Embryonic facial prominence (tissue), 1 donor: ENCODE data around the gene SPAG9.

Source experiments
- DNase-seq: peaks from one replicate; pipeline ENCODE4 v3.0.0-alpha.2; 2016; ENCODE audit errors: extremely low spot score

The SPAG9 gene

DNA sequence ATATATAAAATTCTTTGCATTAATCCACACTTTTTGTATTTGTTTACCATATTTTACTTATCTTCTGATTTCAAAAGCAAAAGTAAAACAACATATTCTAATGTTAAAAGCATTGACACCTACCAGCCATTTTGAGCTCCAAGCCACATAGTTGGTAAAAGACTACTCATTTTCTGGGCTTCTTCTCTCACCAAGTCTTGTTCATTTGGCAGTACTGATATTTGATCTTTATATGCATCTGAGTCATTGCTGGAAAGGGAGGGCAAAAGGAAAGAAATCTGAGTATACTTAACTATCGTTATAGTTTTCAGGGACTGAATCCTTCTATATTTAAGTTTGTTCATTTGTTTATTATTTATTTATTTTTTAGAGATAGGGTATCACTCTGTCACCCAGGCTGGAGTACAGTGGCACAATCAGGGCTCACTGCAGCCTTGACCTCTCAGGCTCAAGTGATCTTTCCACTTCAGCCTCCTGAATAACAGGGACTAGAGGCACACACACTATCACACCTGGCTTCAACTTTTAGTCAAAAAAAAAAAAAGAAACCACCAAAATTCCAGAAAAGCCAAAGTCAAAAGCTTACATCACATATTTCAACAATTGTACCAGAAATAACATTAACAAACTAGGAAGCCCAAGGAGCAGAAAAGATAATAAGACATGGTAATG is 133.5 kb downstream of the SPAG9 start:
- no peak for DNase-seq

DNA sequence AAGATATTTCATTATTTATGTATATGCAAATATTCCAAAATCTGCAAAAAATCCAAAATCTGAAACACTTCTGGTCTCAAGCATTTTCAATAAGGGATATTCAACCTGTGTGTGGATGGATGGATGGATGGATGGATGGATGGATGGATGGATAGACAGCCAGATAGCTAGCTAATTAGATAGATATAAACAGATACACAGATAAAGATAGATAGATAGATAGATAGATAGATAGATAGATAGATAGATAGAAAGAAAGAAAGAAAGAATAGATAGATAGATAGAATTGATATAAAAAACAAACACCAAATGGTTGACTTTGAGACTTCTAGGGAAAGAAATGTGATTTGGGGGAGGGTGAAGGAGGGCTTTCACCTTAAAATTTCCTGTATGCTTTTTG is 139.4 kb downstream of the SPAG9 start:
- no peak for DNase-seq

DNA sequence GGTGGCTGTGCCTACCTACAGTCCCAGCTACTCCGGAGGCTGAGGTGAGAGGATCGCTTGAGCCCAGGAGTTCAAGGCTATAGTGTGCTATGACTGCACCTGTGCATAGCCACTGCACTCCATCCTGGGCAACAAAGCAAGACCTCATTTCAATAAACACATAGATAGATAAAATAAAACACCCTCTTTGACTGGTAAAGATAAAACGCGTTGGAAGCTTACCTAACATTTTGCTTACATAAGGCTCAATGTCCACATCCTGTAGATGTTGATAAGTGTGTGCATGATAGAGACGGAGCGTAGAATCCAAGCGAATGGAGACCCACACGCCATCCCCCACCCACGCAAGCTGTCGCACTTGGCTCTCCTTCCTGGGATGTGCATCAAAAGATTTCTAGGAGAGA is 141.1 kb downstream of the SPAG9 start:
- no peak for DNase-seq

DNA sequence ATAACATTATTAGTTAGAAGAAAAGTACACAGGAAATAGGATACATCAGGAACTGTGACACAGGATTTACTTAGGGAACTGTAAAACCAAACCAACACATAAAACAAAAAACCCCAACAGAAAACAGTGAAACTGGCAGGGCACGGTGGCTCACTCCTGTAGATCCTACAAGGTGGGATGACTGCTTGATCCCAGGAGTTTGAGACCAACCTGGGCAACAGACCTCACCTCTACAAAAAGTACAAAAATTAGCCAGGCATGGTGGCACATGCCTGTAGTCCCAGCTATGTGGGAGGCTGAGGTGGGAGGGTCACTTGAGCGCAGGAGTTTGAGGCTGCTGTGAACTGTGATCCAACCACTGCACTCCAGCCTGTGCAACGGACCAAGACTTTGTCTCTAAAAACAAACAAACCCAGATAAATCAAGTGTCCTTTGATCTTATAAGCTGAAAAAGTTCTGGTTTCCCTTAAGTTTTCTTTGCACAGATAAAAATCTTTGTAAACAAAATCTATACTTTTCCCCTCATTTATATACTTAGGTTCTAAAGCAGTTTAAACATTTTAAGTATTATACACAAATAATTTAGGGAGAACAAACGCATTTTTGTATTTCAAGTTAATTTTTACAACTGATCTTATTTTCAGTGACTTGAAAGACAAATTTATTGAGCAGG is 143.0 kb downstream of the SPAG9 start:
- no peak for DNase-seq

DNA sequence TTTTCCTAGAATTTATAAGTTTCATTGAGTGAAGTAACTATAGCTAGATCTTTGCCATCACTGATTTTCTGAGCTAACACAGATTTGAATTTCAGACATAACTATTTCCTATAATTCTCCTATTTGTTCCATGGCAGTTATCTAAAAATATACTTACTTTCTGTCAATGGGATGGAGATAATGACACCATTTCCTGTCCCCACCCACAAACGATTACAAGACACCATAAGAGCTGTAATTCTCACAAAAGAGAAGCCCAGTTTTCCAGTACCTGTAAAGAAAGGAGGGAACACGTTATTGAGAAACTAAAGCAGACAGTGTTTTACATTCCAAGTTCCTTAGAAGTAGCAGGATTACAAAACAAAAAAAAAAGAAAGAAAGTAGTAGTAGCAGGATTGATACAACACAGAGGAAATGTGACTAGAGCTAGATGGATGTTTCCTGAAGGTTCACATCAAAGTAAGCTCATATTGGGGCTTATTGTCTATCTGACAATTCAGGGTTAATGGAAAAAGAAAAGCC is 143.7 kb downstream of the SPAG9 start:
- no peak for DNase-seq

DNA sequence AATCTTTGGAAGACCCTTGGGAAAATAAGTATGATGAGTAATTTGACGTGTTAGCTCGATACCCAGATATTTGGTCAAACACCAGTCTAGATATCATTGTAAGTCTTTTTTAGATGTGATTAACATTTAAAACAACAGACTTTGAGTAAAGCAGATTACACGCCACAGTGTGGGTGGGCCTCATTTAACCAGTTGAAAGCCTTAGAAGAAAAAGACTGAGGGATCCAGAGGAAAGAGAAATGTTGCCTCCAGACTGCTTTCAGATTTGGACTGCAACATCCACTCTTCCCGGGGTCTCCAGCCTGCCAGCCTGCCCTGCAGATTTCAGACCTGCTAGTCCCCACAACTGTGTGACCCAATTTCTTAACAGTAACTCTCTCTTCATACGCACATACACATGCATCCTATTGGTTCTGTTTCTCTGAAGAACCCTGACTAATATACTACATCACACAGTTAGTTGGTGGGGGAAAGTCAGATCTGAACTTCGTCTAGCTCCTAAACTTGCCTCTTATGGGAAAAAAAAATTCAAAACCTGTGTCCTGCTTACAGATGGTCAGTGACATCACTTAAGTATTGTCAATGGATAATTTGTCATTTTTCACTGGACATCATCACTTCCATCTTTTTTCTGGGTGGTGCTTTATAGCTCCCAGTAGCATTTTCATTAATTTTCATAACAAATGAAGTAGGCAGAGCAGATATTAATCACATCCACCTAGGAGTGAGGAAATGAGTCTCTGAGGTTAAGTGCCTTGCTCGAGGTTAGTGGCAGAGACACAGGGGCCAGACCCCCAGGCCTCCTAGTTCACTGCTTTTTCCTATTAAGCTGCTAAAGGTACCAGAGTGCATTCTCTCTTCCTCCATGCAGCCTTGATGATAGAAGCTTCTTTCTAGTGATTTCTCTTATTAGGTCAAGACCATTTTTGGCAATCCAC is 146.8 kb downstream of the SPAG9 start:
- no peak for DNase-seq

DNA sequence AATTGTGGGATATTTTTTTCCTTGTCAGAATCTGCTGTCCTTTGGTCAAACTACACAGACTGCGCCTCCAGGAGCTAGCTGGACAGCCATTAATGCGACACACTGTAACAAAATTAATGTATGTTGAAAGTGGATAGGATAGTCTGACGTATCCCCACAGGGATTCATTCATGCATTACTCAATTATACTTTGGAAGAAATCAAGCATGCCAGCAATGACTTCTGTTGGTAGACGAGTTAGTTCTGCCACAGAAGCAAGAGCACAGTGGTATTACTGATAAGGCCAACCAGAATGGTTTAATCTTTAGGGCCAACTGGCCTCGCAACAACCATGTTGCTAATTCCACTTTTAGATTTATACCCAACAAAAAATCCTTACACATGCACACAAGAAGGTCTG is 148.1 kb downstream of the SPAG9 start:
- DNase-seq: no peak

DNA sequence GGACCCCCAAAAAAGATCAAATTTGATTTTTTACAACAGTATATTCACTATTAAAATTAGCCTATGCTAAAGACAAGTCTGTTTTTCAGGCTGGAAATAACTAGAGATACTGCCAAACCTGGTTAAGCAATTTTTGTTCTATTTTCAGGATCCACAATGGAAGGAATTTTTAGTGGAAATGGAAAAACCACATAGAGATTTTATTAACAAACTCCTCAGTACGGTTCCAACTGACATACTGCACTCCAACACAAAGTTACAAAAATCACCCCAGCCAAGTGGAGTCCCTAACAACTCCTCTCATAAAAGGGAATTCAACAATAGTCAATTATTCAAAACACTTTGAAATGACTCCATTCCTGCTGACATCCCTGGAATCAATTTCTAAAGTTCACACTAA is 152.9 kb downstream of the SPAG9 start:
- no peak for DNase-seq

DNA sequence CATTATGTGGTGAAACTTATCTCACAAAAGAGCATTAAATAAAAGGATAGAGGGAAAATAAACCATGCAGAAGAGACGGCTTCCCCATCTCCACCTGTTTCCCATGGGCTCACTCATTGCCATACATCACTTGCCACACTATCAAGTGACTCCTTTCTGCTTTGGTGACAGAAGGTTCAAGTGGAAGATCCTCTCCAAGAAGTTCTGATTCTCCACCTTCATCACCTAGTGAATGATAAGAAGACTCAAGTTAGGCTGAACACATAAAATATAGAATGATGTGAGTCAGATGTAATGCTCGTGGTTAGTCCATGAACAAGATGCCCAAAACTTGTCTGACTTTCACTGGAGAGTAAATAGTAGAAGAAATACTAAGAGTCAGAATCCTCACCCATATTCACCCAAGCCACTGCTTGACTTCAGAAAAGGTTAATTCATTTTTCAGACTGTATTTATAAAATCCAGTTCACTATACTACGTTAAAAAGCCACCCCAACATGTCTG is 154.5 kb downstream of the SPAG9 start:
- no peak for DNase-seq

DNA sequence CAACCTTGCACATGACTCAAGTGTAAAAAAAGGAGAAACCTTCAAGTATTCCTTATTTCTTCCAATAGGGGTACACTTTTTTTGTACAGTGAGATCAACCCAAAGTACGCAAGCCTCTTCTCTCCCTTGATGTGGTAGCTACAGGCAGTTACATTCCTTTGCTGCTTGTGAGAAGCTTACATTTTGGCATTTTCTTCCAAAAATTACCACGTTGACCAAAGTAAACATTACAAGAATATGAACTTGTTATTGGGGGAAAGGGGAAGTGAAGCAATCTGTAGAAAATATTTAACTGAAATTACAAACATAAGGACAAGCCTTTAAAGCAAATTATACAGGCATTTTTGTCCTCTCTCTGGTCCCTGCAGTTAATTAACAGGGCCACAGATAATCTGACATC is 157.5 kb downstream of the SPAG9 start:
- DNase-seq: no peak

DNA sequence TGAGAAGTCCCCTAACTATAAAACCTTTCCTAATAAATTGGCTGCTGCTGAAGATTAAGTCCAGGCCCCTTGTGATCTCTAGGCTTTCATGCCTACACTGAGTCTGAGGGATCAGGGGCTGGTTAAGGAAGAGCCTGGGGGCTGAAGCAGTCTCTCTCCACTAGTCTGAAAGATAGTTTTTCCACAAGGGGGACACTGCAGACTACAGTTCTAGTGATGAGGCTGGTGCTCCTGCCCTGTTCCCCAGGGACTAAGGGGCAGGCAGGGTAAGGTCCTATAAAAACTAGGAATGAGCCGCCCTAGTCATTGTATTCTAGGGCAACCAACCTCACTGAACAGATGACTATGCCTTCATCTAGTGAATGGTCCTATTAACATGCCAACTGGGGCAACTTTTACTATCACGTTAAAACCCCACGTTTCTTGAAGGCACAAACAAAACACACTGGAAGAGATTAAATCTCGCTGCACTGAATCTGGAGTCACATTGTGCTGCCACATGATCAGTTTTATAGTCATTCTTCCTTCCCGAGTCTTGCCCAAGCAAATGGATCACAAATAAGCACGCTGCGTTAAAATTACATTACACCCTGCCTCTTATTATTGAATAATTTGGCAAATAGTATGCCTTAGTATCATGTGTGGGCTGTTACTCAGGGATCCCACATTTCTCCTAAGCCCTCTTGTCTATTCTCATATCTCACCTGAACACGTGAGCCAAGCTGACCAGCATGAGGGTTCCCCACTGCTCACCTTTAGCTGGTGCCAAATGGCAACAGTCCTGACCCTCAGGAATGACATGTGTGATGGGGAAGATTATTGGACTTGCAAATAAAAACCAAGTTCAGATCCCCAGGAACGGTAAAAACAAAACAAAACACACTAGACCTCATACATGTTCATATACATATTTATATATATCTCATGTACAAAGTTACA is 159.1 kb downstream of the SPAG9 start:
- DNase-seq: no peak

DNA sequence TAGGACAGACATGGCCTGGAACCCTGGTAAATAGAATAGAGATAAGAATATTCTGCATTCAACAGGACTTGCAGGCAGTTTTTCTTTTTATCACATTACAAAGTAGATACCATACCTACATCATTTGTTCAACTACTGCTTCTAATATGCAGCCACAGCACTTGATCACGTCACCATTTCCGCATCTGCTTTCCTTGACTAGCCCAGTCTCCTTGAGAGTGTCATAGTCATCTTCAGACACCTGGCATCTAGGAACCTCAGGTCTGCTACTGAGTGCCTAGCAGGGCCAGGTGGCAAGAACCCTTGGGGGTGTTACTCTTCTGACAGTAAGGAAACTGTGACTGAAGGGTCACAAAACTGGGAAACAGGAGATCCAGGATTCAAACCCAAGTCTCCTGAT is 161.3 kb downstream of the SPAG9 start:
- no peak for DNase-seq

DNA sequence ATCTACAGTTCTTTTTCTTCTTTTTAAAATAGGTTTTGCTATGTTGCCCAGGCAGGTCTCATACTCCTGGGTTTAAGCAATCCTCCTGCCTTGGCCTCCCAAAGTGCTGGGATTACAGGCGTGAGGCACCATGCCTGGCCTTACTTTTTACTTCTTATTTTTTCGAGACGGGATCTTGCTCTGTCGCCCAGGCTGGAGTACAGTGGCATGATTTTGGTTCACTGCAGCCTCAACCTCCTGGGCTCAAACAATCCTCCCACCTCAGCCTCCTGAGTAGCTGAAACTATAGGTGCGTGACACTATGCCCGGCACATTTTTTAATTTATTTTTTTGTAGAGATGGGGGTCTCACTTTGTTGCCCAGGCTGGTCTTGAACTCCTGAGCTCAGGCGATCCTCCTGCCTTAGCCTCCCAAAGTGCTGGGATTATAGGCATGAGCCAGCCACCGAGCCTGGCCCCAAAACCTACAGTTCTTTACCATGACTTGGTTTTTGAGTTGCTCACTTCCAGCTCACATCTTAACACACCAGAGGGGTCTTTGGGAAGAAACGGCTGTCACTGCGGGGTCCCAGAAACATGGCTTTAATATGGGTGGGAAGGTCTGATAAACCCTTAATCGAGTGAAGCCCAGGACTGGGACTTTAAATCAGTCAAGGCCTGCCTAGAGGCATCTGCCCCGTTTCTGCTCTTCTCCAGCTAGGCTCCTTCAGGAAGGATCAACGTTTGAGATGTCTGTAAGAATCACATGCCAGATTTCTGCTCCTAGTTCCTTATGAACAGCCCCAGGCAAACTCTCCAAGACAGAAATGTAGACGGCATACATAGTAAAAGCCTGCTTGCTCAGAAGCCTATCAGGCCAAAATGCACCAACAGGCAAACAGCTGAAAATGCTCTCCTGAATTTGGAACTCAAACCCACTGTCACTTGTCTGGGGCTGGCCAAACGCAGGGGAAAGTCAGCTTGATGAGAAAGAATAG is 162.8 kb downstream of the SPAG9 start:
- DNase-seq: no peak

DNA sequence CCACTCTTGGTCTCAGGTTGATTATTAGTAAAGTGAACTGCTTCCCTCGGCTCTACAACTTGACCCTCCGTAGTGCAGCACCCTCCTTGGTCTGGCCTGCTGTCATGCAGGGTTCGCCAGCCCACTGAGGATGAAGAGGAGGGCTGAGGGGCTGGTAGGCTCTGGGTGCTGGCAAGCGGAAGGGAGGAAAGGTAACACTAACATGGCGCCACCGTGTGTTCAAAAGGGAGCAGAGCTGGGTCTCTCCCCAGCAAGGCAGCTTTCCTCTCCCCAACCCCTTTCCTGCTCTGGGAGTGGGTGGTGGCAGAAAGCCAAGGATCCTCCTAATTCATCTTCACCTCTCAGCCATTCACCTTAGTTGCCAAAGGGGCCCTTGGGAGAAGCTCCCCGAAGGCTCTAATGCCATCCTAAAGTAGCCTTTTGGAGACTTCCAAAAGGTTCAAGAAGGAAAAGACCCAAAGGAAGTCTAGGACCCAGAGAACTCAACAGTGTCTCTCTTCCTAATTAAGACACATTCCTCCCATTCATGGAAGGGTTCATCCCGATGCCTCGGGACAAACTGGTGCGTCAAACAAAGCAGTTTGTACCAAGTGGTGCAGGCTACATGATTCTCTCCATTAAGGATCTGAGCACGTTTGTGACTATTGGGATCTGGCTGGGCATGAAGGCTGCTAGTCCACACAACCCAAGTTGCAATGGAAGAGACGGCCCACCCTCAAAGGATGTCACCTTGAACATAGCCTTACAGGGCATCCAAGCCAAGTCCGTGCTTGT is 163.7 kb downstream of the SPAG9 start:
- no peak for DNase-seq

DNA sequence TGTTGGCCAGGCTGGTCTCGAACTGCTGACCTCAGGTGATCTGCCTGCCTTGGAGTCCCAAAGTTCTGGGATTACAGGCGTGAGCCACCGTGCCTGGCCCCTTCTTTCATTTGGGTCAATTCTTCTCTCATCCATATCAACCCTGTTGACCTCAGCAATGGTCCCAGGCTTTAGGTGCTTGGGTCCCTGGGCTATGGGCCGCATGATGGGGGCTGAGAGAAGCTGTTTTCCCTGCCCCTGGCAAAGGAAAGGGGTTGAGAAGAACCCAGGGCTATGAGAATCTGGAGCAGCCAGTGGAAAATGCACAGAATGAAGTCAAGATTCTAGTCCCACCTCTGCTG is 164.3 kb downstream of the SPAG9 start:
- no peak for DNase-seq

DNA sequence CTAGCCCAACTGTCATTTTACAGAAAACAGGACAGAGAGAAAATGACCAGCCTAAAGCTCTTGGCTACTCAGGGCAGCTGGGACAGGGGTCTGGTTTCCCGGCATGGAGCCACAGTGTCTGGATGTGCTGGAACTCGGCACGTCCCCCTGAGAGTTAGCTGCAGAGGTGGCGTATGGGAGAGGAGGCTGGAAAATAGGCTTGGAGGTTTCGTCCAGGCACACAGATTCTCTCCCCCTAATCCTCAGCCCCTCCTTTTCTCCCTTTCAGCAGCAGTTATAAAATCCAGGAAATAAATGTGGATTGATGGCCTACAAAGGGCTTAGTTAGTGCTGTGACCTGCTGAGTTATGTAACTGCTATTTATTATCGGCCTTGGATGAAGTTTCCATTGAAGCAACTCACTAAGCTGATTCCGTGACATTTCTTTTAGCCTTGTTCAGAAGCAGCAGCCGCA is 165.0 kb downstream of the SPAG9 start:
- DNase-seq: no peak

DNA sequence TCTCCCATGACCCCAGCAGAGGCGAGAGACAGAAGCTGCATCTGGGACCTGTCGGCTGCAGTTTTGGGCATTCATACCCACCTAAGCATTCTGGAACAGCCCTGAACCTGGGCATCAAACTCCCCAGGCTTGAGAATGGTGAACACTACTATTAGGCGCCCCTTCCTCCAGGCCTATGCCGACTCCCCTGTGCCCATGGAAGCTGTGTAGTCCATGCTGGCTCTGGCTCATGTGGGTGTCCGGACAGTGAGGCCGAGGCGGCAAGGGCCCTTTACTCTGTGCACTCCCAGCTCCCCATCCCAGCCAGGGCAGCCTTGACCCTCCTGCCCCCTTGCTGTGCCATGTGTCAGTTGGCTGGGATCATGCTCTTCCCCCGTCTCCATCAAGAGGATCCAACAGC is 165.5 kb downstream of the SPAG9 start:
- no peak for DNase-seq

DNA sequence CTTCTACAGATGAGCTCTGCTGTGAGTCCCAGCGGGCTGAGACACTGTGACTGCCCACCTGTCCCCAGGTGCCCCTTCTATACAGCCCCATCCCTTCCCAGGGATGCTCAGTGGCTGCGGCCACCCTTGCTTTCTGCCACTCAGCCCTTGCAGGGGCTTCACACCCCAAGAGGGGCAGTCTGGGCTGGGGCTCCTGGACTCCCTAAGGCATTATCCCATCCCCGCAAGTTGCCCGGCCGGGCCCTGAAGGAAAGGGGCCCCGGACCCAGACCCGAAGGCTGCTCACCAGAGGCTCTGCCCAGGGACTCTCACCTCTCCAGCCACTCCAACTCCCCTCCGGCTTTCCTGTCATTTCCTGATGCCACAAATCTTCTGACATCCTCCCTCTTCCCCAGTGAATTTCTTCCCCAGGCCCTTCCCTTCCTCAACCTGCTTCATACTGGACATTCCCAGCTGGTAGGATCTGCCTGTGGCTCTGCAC is 166.0 kb downstream of the SPAG9 start:
- no peak for DNase-seq
